Panc1 (cell line): Measurements from ENCODE around the gene NT5M.

Experiments used
- TCF7L2 ChIP-seq: IDR thresholded peaks from 2 replicates; pipeline ENCODE4 v1.6.1; 2011; ENCODE audit warnings: mild to moderate bottlenecking, low read depth, low read length, inconsistent platforms
- TF ChIP-seq, protein P1 (sequence below): fragments of 450-650 bp; IDR thresholded peaks from 2 replicates; pipeline ENCODE4 v1.5.1; 2017; ENCODE audit warnings: mild to moderate bottlenecking

DNA sequence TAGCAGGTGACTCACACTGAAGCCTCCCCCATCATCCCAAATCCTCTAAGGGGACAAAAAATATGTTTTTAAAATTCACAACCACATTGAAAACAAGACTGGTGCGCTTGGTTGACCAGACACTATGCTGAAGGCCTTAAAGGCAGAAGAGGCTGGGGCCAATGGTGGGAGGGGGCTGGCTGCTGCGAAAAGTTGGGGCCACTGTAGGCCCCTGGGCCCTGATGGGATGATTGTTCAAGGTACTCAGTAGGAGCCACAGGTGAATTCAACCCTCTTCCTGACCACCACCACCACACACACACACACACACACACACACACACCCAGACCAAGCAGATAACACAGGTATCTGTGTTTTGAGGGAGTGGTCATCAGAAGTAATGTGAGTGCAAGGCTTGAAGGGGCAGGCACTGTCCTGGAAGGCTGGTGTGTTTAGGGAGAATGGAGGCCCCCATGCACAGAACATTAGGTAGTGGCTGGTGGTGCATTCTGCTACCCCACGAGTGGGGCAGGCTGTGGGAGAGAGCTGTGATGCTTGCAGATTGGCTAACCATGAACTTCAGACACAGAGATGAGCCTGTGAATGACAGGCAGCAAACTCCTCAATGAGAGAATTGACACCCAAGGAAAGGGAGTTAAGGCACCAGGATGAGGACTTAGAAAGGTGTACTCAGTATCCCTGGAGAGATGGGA is 55.0 kb downstream of the NT5M start:
- TF ChIP-seq, protein P1, sequence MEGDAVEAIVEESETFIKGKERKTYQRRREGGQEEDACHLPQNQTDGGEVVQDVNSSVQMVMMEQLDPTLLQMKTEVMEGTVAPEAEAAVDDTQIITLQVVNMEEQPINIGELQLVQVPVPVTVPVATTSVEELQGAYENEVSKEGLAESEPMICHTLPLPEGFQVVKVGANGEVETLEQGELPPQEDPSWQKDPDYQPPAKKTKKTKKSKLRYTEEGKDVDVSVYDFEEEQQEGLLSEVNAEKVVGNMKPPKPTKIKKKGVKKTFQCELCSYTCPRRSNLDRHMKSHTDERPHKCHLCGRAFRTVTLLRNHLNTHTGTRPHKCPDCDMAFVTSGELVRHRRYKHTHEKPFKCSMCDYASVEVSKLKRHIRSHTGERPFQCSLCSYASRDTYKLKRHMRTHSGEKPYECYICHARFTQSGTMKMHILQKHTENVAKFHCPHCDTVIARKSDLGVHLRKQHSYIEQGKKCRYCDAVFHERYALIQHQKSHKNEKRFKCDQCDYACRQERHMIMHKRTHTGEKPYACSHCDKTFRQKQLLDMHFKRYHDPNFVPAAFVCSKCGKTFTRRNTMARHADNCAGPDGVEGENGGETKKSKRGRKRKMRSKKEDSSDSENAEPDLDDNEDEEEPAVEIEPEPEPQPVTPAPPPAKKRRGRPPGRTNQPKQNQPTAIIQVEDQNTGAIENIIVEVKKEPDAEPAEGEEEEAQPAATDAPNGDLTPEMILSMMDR: no peak
- no peak for TF ChIP-seq TCF7L2
